Measurements from ENCODE around the gene DOCK3.

Gene DOCK3

DNA sequence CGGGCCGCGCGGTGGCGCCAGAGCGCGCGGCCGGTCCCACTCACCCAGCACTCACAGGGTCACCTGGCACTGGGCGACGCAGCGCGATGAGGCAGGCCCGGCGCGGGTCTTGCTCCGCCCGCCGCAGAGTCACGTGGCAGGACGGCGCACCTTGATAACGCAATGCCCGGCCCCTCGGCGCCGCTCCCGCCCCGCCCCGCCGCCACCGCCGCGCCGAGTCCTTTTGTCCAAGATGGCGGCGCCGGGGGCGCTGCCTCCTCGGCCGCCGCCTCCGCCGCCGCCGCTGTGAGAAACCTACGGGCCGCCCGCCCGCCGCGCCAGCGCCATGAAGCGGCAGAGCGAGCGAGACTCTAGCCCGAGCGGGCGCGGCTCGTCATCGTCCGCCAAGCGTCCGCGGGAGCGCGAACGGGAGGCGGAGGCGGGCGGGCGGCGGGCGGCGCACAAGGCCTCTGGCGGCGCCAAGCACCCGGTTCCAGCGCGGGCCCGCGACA is 716.4 kb downstream of the DOCK3 start, which contains the start of gene RBM15B:
Gene RBM15B (plus strand): TSS at position 211 of the 491 bp plus-strand sequence. CDS start 115 bp downstream, at position 326.
- peak; percentile 97 for DNase-seq
- H2AFZ ChIP-seq (ENCODE audit: low read length), result peak within 1 kb of the TSS; percentile 41
- no peaks in the 10 kb centered on the region for H3K9me3 ChIP-seq (replicated peaks; ENCODE audit: insufficient read depth, low read length)
- H3K27ac ChIP-seq (ENCODE audit: low read length), result peak within 1 kb of the TSS; percentile 54; the same call in 1 of the 2 replicates
- peaks cover 14% of the 10 kb centered on the region for H3K36me3 ChIP-seq (replicated peaks; ENCODE audit: insufficient read depth, low read length)
- H3K4me1 ChIP-seq (ENCODE audit: low read length), result peaks cover 44% of the 10 kb centered on the region
- peak within 1 kb of the TSS; percentile 96 for H3K4me2 ChIP-seq (ENCODE audit: low read depth, low read length)
- TF ChIP-seq EZH2 (optimal IDR thresholded peaks at IDR 0.05; ENCODE audit: low read depth, low read length) (no peak), CTCF (IDR thresholded peaks at IDR 0.05; ENCODE audit: low read length) (peak; percentile 84), EZH2phosphoT487 (IDR thresholded peaks at IDR 0.05; ENCODE audit: low read length) (no peak)
- peaks cover 76% of the 10 kb centered on the region for H3K79me2 ChIP-seq (ENCODE audit: low read length)
- peaks cover 40% of the 10 kb centered on the region for H3F3A ChIP-seq (ENCODE audit: insufficient read depth, low read length)
- H3K4me3 ChIP-seq (ENCODE audit: low read length), result peak within 1 kb of the TSS; percentile 88
- H3K27me3 ChIP-seq (replicated peaks; ENCODE audit: insufficient read depth, low read length), result no peaks in the 10 kb centered on the region
- H3K9me2 ChIP-seq (replicated peaks; ENCODE audit: insufficient read depth, low read length), result no peaks in the 10 kb centered on the region
- H3K9ac ChIP-seq (ENCODE audit: low read length), result peak within 1 kb of the TSS; percentile 87
- 0 out of 2 replicates have a peak, but pooled peaks cover 8% of the 10 kb centered on the region for H4K20me1 ChIP-seq (ENCODE audit: insufficient read depth, low read length)

- Histone ChIP-seq H4K20me1 (ENCODE audit: insufficient read depth, low read length) (0 out of 2 replicates have a peak, but pooled peaks cover 9% of the 10 kb centered on the region), H3K4me2 (ENCODE audit: low read depth, low read length) (peak overlapping the region; percentile 96), H3K4me1 (ENCODE audit: low read length) (peaks cover 38% of the 10 kb centered on the region), H3K27me3 (replicated peaks; ENCODE audit: insufficient read depth, low read length) (no peaks in the 10 kb centered on the region), H3K36me3 (replicated peaks; ENCODE audit: insufficient read depth, low read length) (peaks cover 15% of the 10 kb centered on the region), H3K79me2 (ENCODE audit: low read length) (peaks cover 76% of the 10 kb centered on the region), H3F3A (ENCODE audit: insufficient read depth, low read length) (peaks cover 40% of the 10 kb centered on the region), H3K9ac (ENCODE audit: low read length) (peak overlapping the region; percentile 87), H3K9me3 (replicated peaks; ENCODE audit: insufficient read depth, low read length) (no peaks in the 10 kb centered on the region), H3K4me3 (ENCODE audit: low read length) (peak overlapping the region; percentile 88), H3K27ac (ENCODE audit: low read length) (peak overlapping the region; percentile 54; the same call in 1 of the 2 replicates), H3K9me2 (replicated peaks; ENCODE audit: insufficient read depth, low read length) (no peaks in the 10 kb centered on the region), H2AFZ (ENCODE audit: low read length) (peak overlapping the region; percentile 41; the same call in 1 of the 2 replicates)
- TF ChIP-seq EZH2phosphoT487 (IDR thresholded peaks at IDR 0.05; ENCODE audit: low read length) (no peak), CTCF (IDR thresholded peaks at IDR 0.05; ENCODE audit: low read length) (no peak), EZH2 (optimal IDR thresholded peaks at IDR 0.05; ENCODE audit: low read depth, low read length) (no peak)
- peak; percentile 49 for DNase-seq
Observed at GRCh38 chr3:51391566-51392354, 717.0 kb downstream of the DOCK3 start.

DNA sequence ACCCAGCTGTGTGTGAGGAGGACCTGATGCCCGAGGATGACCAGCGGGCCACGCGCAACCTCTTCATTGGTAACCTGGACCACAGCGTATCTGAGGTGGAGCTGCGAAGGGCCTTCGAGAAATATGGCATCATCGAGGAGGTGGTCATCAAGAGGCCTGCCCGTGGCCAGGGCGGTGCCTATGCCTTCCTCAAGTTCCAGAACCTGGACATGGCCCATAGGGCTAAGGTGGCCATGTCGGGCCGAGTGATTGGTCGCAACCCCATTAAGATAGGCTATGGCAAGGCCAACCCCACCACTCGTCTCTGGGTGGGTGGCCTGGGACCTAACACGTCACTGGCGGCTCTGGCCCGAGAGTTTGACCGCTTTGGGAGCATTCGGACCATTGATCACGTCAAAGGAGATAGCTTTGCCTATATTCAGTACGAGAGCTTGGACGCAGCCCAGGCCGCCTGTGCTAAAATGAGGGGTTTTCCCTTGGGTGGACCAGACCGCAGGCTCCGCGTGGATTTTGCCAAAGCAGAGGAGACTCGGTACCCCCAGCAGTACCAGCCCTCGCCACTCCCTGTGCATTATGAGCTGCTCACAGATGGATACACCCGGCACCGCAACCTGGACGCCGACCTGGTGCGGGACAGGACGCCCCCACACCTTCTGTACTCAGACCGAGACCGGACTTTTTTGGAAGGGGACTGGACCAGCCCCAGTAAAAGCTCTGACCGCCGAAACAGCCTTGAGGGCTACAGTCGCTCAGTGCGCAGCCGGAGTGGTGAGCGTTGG is 717.8 kb downstream of the DOCK3 start:
- H3K4me2 ChIP-seq (ENCODE audit: low read depth, low read length), result peak overlapping the region; percentile 96
- no peak overlapping the region for H3K27ac ChIP-seq (ENCODE audit: low read length)
- H2AFZ ChIP-seq (ENCODE audit: low read length), result no peak overlapping the region
- H3K4me3 ChIP-seq (ENCODE audit: low read length), result peak overlapping the region; percentile 88
- no peaks in the 10 kb centered on the region for H3K9me3 ChIP-seq (replicated peaks; ENCODE audit: insufficient read depth, low read length)
- peaks cover 39% of the 10 kb centered on the region for H3F3A ChIP-seq (ENCODE audit: insufficient read depth, low read length)
- H3K79me2 ChIP-seq (ENCODE audit: low read length), result peaks cover 73% of the 10 kb centered on the region
- H3K9me2 ChIP-seq (replicated peaks; ENCODE audit: insufficient read depth, low read length), result no peaks in the 10 kb centered on the region
- H4K20me1 ChIP-seq (ENCODE audit: insufficient read depth, low read length), result 0 out of 2 replicates have a peak, but pooled peaks cover 11% of the 10 kb centered on the region
- peaks cover 15% of the 10 kb centered on the region for H3K36me3 ChIP-seq (replicated peaks; ENCODE audit: insufficient read depth, low read length)
- DNase-seq, result no peak
- peak overlapping the region; percentile 87 for H3K9ac ChIP-seq (ENCODE audit: low read length)
- H3K27me3 ChIP-seq (replicated peaks; ENCODE audit: insufficient read depth, low read length), result no peaks in the 10 kb centered on the region
- TF ChIP-seq EZH2phosphoT487 (IDR thresholded peaks at IDR 0.05; ENCODE audit: low read length), result no peak
- TF ChIP-seq CTCF (IDR thresholded peaks at IDR 0.05; ENCODE audit: low read length), result no peak
- TF ChIP-seq EZH2 (optimal IDR thresholded peaks at IDR 0.05; ENCODE audit: low read depth, low read length), result no peak
- peaks cover 34% of the 10 kb centered on the region for H3K4me1 ChIP-seq (ENCODE audit: low read length)
